ENCODE results near the gene H2BW2. TPM values are rescaled to one million over a fixed set of nuclear protein-coding genes. Genes with fewer than 3 reads are reported as not detected.
"Not testable (repeated sequence)": the region's sequence is repeated elsewhere in the genome, so short reads cannot be mapped to it uniquely, and the experiment has no call there.

H2BW2 gene
- total RNA-seq, 1 donor from 2014 or later = not detected

DNA sequence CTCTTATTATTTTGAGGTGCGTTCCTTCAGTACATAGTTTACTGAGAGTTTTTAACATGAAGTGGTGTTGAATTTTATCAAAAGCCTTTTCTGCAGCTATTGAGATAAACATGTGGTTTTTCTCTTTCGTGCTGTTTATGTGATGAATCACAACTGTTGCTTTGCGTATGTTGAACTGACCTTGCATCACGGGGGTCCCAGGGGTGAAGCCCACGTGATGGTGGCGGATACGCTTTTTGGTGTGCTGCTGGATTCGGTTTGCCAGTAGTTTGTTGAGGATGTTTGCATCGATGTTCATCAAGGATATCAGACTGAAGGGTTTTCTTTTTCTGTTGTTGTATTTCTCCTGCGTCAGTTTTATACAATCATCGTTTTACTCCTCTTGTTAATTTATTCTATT lies 21.6 kb upstream of the H2BW2 start:
- no peak for DNase-seq (ENCODE audit: low read depth)
- no peak for TF ChIP-seq CTCF (IDR thresholded peaks at IDR 0.05; ENCODE audit: insufficient read depth, low read length, poor library complexity, severe bottlenecking)

GRCh38 chrX:104041003-104041402 lies 1.2 kb downstream of the H2BW2 start:
- H3K36me3 ChIP-seq (ENCODE audit: control insufficient read depth, insufficient read depth, low read length) = no peaks in the 10 kb centered on the region
- H3K4me3 ChIP-seq (ENCODE audit: low read depth, low read length) = no peak overlapping the region
- no peak for TF ChIP-seq CTCF (IDR thresholded peaks at IDR 0.05; ENCODE audit: insufficient read depth, low read length, poor library complexity, severe bottlenecking)
- no peak for DNase-seq (ENCODE audit: low read depth)
- no peaks in the 10 kb centered on the region for H3K27me3 ChIP-seq (ENCODE audit: control insufficient read depth, insufficient read depth, low read length)

More for the DNA sequence above, 21.6 kb upstream of the H2BW2 start:
- Histone ChIP-seq H3K4me3 (ENCODE audit: low read depth, low read length) (no peak overlapping the region), H3K27me3 (ENCODE audit: control insufficient read depth, insufficient read depth, low read length) (no peaks in the 10 kb centered on the region), H3K36me3 (ENCODE audit: control insufficient read depth, insufficient read depth, low read length) (no peaks in the 10 kb centered on the region)

DNA sequence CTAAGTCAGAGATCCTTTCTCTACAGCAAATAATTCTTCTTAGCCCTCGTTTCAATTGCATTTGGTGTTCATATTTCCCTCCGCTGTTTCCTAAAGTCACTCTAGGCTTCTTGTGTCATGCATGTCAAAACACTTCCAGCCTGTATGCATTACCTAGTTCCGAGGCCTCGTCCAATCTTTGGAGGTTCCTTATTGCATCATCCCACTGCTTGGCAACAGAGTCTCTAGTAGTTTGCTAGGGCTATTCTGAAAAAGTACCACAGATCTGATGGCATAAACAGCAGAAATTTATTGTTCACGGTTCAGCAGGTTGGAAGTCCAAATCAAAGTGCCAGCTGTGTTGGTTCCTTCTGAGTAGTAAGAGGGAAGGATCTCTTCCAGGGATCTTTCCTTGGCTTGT lies 5.9 kb downstream of the H2BW2 start:
- TF ChIP-seq CTCF (IDR thresholded peaks at IDR 0.05; ENCODE audit: insufficient read depth, low read length, poor library complexity, severe bottlenecking) = no peak
- DNase-seq (ENCODE audit: low read depth) = no peak
- no peak overlapping the region for H3K4me3 ChIP-seq (ENCODE audit: low read depth, low read length)
- H3K36me3 ChIP-seq (ENCODE audit: control insufficient read depth, insufficient read depth, low read length) = no peaks in the 10 kb centered on the region
- H3K27me3 ChIP-seq (ENCODE audit: control insufficient read depth, insufficient read depth, low read length) = no peaks in the 10 kb centered on the region

DNA sequence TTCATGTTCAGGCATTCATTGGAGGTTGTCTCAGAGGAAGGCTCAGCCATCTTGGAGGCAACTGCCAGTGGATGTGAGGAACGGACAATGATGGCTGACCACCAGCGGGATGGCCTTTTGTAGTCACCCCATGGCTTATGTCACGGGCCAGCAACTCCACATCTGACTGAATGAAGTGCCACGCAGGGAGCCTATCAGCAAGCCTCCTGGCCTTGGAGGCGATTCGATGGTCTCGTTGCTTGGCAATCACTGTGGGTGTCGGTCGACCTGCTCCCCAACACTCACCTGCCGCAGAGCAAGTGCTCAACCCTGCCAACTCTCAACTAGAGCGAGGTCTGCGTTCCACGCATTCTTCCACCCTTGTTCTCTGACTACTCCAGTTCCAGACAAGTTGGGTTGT lies 7.4 kb downstream of the H2BW2 start:
- H3K36me3 ChIP-seq (ENCODE audit: control insufficient read depth, insufficient read depth, low read length) = no peaks in the 10 kb centered on the region
- H3K4me3 ChIP-seq (ENCODE audit: low read depth, low read length) = no peak overlapping the region
- H3K27me3 ChIP-seq (ENCODE audit: control insufficient read depth, insufficient read depth, low read length) = no peaks in the 10 kb centered on the region
- DNase-seq (ENCODE audit: low read depth) = no peak
- TF ChIP-seq CTCF (IDR thresholded peaks at IDR 0.05; ENCODE audit: insufficient read depth, low read length, poor library complexity, severe bottlenecking) = no peak

DNA sequence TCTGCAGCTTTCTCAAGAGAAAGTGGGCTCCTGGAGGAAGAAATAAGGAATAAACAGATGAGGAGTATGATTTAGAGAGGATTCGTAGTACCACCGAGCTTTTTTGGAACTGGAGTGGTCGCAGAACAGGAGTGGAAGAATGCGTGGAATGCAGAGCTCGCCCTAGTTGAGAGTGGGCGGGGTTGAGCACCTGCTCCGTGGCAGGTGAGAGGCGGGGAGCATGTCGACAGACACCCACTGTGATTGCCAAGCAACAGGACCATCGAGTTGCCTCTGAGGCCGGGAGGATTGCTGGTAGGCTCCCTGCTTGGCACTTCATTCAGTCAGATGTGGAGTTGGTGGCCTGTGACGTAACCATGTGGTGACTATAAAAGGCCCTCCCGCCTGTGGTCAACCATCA lies 15.2 kb downstream of the H2BW2 start:
- H3K27me3 ChIP-seq (ENCODE audit: control insufficient read depth, insufficient read depth, low read length); H3K36me3 ChIP-seq (ENCODE audit: control insufficient read depth, insufficient read depth, low read length); DNase-seq (ENCODE audit: low read depth); H3K4me3 ChIP-seq (ENCODE audit: low read depth, low read length): not testable (repeated sequence)

DNA sequence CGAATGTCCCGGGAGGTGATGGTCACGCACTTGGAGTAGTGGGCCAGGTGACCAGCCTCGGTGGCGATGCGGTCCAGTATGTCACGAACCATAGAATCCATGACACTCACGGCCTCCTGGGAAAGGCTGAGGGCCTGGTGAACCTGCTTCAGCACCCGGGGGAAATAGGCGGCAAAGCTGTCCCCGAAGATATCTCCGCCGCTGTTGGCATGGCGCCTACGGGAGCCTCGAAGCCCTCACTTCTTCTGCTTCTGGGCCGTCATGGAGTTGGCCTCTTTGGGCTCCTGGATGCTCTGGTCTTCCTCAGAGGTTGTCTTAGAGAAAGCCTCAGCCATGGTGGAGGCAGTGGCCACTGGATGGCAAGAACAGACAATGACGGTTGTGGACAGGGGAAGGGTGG lies 22.9 kb downstream of the H2BW2 start:
- not testable (repeated sequence) for H3K4me3 ChIP-seq (ENCODE audit: low read depth, low read length); H3K36me3 ChIP-seq (ENCODE audit: control insufficient read depth, insufficient read depth, low read length); H3K27me3 ChIP-seq (ENCODE audit: control insufficient read depth, insufficient read depth, low read length); DNase-seq (ENCODE audit: low read depth)

- H3K27me3 ChIP-seq (ENCODE audit: control insufficient read depth, insufficient read depth, low read length); H3K4me3 ChIP-seq (ENCODE audit: low read depth, low read length); H3K36me3 ChIP-seq (ENCODE audit: control insufficient read depth, insufficient read depth, low read length); DNase-seq (ENCODE audit: low read depth): not testable (repeated sequence)
These were observed 36.2 kb downstream of the H2BW2 start, which contains the start of gene TMSB15C for GRCh38 chrX:104075778-104076445. TSS of gene TMSB15C (minus strand) at chrX:104076236.

GRCh38 chrX:104077854-104078253 lies 38.1 kb downstream of the H2BW2 start:
- DNase-seq (ENCODE audit: low read depth); H3K4me3 ChIP-seq (ENCODE audit: low read depth, low read length); H3K36me3 ChIP-seq (ENCODE audit: control insufficient read depth, insufficient read depth, low read length); H3K27me3 ChIP-seq (ENCODE audit: control insufficient read depth, insufficient read depth, low read length): not testable (repeated sequence)
